SK-N-MC (cell line): ENCODE data around the gene KRTAP4-11.
A peak's percentile ranks its signal among the peaks of the same experiment; 100 is the strongest.
"Not testable (repeated sequence)": the region's sequence is repeated elsewhere in the genome, so short reads cannot be mapped to it uniquely, and the experiment has no call there.

Experiments
- DNase-seq: peaks from one replicate; pipeline ENCODE4 v3.0.0-alpha.2; 2011; ENCODE audit warnings: low read depth, low spot score
- H3K27ac ChIP-seq: fragments of 200-600 bp; sonication (generic); 2 replicates; pipeline ENCODE4 v1.5.1; 2016; ENCODE audit warnings: mixed run types
- H3K36me3 ChIP-seq: fragments of 200-600 bp; sonication (generic); 2 replicates; pipeline ENCODE4 v1.6.1; 2017; ENCODE audit warnings: antibody characterized with exemption, low read length, mixed read lengths; ENCODE audit not compliant: insufficient read depth
- H3K4me3 ChIP-seq: fragments of 200-600 bp; sonication (generic); 2 replicates; pipeline ENCODE4 v1.5.1; 2016
- H3K9ac ChIP-seq: fragments of 200-600 bp; sonication (generic); 2 replicates; pipeline ENCODE4 v1.8.0; 2017; ENCODE audit warnings: mixed run types, mixed read lengths; ENCODE audit not compliant: insufficient read length
- H3K9me3 ChIP-seq: fragments of 200-600 bp; sonication (generic); 2 replicates; pipeline ENCODE4 v1.6.1; 2017; ENCODE audit warnings: low read depth, mild to moderate bottlenecking, antibody characterized with exemption, low read length, moderate library complexity, mixed read lengths
- EZH2 ChIP-seq: fragments of 200-600 bp; sonication (generic); IDR thresholded peaks from one replicate; pipeline ENCODE4 v1.6.1; 2017; ENCODE audit warnings: antibody characterized with exemption
- FOXP2 ChIP-seq: optimal IDR thresholded peaks from 2 replicates; pipeline ENCODE3; 2011; ENCODE audit warnings: mild to moderate bottlenecking, moderate library complexity; ENCODE audit not compliant: insufficient read depth; ENCODE audit errors: extremely low read length, control extremely low read depth
- POLR2AphosphoS5 ChIP-seq: IDR thresholded peaks from 2 replicates; pipeline ENCODE4 v1.6.1; 2012; ENCODE audit warnings: mild to moderate bottlenecking, low read depth, low read length, borderline replicate concordance

Gene KRTAP4-11

DNA sequence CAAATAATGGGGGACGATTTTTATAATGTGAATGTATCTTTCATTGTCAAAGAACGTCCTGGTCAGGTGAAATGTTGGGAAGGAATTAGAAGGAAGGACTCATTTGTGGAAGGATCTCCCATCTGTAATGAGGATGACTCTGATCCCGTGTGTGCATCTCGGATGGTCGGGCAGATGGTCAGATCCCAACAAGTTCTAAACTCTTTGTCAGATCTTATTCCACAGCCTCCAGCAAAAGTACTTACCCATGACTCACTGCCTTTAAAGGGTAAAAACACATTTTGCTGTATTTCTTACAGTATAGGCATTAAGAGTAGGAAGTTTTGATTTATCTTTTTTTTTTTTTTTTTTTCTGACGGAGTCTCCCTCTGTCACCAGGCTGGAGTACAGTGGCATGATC, 19.7 kb downstream of the KRTAP4-11 start:
- H3K36me3 ChIP-seq = no peaks in the 10 kb centered on the region; the same call in 1 of the 2 replicates
- H3K9me3 ChIP-seq = no peaks in the 10 kb centered on the region
- DNase-seq = no peak
- H3K9ac ChIP-seq = no peak overlapping the region
- no peak overlapping the region for H3K4me3 ChIP-seq
- no peak for TF ChIP-seq POLR2AphosphoS5
- H3K27ac ChIP-seq = no peak overlapping the region

DNA sequence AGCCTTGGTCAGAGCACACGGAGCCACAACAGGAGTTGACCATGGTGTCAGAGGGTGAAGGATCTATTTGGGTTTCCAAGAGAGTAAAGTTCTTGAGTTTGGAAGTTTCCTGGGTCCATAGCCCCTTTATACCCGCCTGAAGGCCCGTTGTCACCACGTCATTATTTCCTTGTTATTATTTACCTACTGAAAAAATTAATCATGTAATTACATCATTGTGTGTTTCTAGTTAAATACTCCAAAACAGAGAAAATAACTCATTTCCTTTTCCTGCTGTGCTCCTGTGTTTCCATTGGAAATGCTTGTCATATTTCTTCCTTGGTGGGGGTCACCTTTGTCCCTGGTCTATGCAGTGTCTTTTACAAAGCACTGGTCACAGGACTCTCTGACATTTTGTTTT, 20.1 kb downstream of the KRTAP4-11 start, which contains the start of gene KRTAP4-8:
KRTAP4-8 (minus strand) TSS at position 101 of the 400 bp plus-strand sequence; CDS start at position 43, 58 bp downstream.
- Histone ChIP-seq H3K9ac (no peak within 1 kb of the TSS), H3K9me3 (no peaks in the 10 kb centered on the region), H3K4me3 (no peak within 1 kb of the TSS), H3K36me3 (no peaks in the 10 kb centered on the region; the same call in 1 of the 2 replicates), H3K27ac (peak within 1 kb of the TSS; percentile 94; the same call in 1 of the 2 replicates)
- TF ChIP-seq FOXP2 (no peak), POLR2AphosphoS5 (no peak), EZH2 (no peak)
- no peak for DNase-seq

DNA sequence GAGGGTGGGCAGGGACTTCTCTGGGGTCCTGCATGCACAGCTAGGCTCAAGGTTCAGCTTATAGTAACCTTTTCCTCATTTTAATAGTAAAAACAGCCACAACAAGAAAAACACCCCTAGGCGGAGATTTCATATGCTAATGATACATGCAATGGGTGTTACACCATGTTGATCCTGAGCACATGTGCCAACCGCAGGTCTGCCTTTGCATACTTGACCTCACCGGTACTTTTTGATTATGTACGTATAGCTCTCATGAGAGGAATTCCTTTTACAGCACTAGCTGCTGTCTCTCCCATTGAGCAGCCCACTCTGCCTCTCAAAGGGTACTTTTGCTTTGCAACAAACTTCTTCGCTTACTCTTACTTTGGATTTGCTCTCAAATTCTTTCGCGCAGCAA, 22.1 kb downstream of the KRTAP4-11 start:
- Histone ChIP-seq H3K4me3 (no peak overlapping the region), H3K36me3 (no peaks in the 10 kb centered on the region; the same call in 1 of the 2 replicates), H3K9me3 (0 out of 2 replicates have a peak, but pooled peaks cover 4% of the 10 kb centered on the region), H3K9ac (no peak overlapping the region), H3K27ac (no peak overlapping the region)
- no peak for TF ChIP-seq FOXP2
- no peak for TF ChIP-seq POLR2AphosphoS5
- no peak for TF ChIP-seq EZH2
- DNase-seq = no peak

DNA sequence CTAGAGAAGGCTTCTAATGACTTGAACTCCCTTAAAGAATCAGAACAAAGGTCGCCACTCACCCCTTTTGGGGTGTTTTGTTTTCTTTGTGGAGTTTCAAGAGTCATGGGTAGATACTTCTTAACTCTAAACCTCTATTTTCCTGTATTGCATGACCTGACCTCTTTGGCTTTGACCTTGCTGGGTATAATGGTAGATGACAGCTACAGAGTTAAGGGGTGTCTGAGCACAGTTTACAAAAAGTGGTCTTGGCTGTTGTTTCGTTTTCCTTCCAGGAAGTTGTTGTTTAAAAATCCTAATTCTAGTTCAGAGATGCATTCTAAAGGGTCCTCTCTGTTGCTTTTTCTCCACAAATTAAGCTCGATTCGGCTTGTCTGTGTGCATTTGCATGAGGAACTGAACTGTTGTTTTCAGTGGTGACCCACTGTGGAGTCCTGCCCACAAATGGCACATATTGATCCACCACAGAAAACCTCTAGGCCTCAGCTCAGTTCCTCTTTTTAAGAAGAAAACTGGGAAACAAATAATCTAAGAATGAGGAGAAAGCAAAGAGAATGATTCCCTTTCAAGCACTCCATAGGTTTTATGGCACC, 29.3 kb downstream of the KRTAP4-11 start:
- peak overlapping the region; percentile 57 for H3K4me3 ChIP-seq
- H3K9ac ChIP-seq, H3K27ac ChIP-seq, DNase-seq, H3K9me3 ChIP-seq, H3K36me3 ChIP-seq: not testable (repeated sequence)

DNA sequence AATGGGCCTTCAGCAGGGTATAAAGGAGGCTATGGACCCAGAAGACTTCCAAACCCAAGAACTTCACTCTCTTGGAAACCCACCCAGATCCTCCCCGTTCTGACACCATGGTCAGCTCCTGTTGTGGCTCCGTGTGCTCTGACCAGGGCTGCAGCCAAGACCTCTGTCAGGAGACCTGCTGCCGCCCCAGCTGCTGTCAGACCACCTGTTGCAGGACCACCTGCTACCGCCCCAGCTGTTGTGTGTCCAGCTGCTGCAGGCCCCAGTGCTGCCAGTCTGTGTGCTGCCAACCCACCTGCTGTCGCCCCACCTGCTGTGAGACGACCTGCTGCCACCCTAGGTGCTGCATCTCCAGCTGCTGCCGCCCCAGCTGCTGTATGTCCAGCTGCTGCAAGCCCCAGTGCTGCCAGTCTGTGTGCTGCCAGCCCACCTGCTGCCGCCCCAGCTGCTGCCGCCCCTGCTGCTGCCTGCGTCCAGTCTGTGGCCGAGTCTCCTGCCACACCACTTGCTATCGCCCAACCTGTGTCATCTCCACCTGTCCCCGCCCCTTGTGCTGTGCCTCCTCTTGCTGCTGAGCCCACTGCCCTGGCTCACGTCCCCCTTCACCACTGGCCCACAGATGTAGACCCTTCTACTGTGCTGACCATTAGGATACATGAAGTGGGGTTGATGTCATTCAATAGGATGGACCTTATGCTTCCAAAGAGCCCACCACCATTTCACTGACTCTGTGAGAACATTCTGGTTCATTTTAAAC, 33.9 kb downstream of the KRTAP4-11 start, which contains the start of gene KRTAP4-7:
KRTAP4-7 (plus strand) TSS at position 51 of the 757 bp plus-strand sequence; CDS start at position 108, 57 bp downstream.
- not testable (repeated sequence) for H3K9ac ChIP-seq, H3K9me3 ChIP-seq, H3K36me3 ChIP-seq, DNase-seq
- peak within 1 kb of the TSS; percentile 27; the same call in 1 of the 2 replicates for H3K4me3 ChIP-seq
- H3K27ac ChIP-seq = peak within 1 kb of the TSS; percentile 87; the same call in 1 of the 2 replicates

GRCh38 chr17:41083427-41083826, 34.7 kb downstream of the KRTAP4-11 start:
- not testable (repeated sequence) for H3K9ac ChIP-seq, H3K27ac ChIP-seq, H3K4me3 ChIP-seq, H3K9me3 ChIP-seq, DNase-seq, H3K36me3 ChIP-seq

GRCh38 chr17:41082626-41083025, 35.5 kb downstream of the KRTAP4-11 start:
- no peaks in the 10 kb centered on the region for H3K36me3 ChIP-seq
- H3K9me3 ChIP-seq = no peaks in the 10 kb centered on the region
- peak; percentile 99 for DNase-seq
- TF ChIP-seq FOXP2 = no peak
- TF ChIP-seq POLR2AphosphoS5 = peak; percentile 61; the same call in 1 of the 2 replicates
- peak overlapping the region; percentile 27; the same call in 1 of the 2 replicates for H3K4me3 ChIP-seq
- peak overlapping the region; percentile 87 for H3K27ac ChIP-seq
- no peak overlapping the region for H3K9ac ChIP-seq

- H3K27ac ChIP-seq = no peak overlapping the region
- no peak for DNase-seq
- no peaks in the 10 kb centered on the region for H3K36me3 ChIP-seq
- H3K4me3 ChIP-seq = no peak overlapping the region
- H3K9ac ChIP-seq = no peak overlapping the region
- no peak for TF ChIP-seq FOXP2
- no peak for TF ChIP-seq POLR2AphosphoS5
- TF ChIP-seq EZH2 = no peak
- no peaks in the 10 kb centered on the region for H3K9me3 ChIP-seq
These were observed 41.4 kb downstream of the KRTAP4-11 start for GRCh38 chr17:41076788-41077187.

- no peaks in the 10 kb centered on the region for H3K9me3 ChIP-seq
- no peak for DNase-seq
- no peak overlapping the region for H3K27ac ChIP-seq
- TF ChIP-seq FOXP2 (no peak), POLR2AphosphoS5 (no peak), EZH2 (no peak)
- no peak overlapping the region for H3K4me3 ChIP-seq
- no peaks in the 10 kb centered on the region for H3K36me3 ChIP-seq
- H3K9ac ChIP-seq = no peak overlapping the region
These were observed 44.5 kb downstream of the KRTAP4-11 start for GRCh38 chr17:41073676-41074075.
